Heart right ventricle (tissue), 16 donors: ENCODE results near the gene CNTN4. TPM values are rescaled to one million over a fixed set of nuclear protein-coding genes. Genes with fewer than 3 reads are reported as not detected.

Experiments used
- ATAC-seq, 8 donors: fragments of 200-7000 bp; cut with Tn5 transposase; one replicate each; pipeline ENCODE4 v1.9.1; 2020; ENCODE audit warnings: mild to moderate bottlenecking in 8 of 8, moderate library complexity in 8 of 8, moderate number of reproducible peaks in 1 of 8
- DNase-seq, 2 donors: peaks; one replicate each; pipeline ENCODE4 v3.0.0-alpha.2; 2020
- H3K27ac ChIP-seq, 10 donors: fragments of 200-600 bp; sonication (generic) in 2 of 10; one replicate each; pipeline versions ENCODE4 v1.5.0 to v1.8.0; 2020 to 2022; ENCODE audit warnings: mild to moderate bottlenecking in 3 of 10
- H3K27me3 ChIP-seq, 7 donors: fragments of 200-600 bp; one replicate each; pipeline ENCODE4 v1.8.0; 2021 to 2022; ENCODE audit warnings: mild to moderate bottlenecking in 2 of 7
- H3K36me3 ChIP-seq, 9 donors: fragments of 200-600 bp; sonication (generic) in 1 of 9; one replicate each; pipeline versions ENCODE4 v1.5.0 to v1.8.0; 2020 to 2022; ENCODE audit warnings: mild to moderate bottlenecking in 2 of 9
- H3K4me1 ChIP-seq, 9 donors: fragments of 200-600 bp; sonication (generic) in 1 of 9; one replicate each; pipeline versions ENCODE4 v1.5.0 to v1.8.0; 2020 to 2022; ENCODE audit warnings: mild to moderate bottlenecking in 4 of 9
- H3K4me3 ChIP-seq, 10 donors: fragments of 200-600 bp; sonication (generic) in 2 of 10; one replicate each; pipeline versions ENCODE4 v1.5.0 to v1.8.0; 2020 to 2022; ENCODE audit warnings: mild to moderate bottlenecking in 7 of 10, moderate library complexity in 2 of 10
- H3K9me3 ChIP-seq, 11 donors: fragments of 200-600 bp in 10 of 11; sonication (generic) in 2 of 11; one replicate each; pipeline versions ENCODE4 v1.5.0 to v1.8.0; 2013 to 2022; ENCODE audit warnings: mild to moderate bottlenecking in 2 of 11, control low read depth in 1 of 11, moderate library complexity in 1 of 11
- CTCF ChIP-seq, 9 donors: fragments of 200-600 bp; sonication (generic) in 2 of 9; IDR thresholded peaks; one replicate each; pipeline versions ENCODE4 v1.5.0 to v1.8.0; 2021 to 2022; ENCODE audit warnings: antibody characterized with exemption in 9 of 9, mild to moderate bottlenecking in 5 of 9, moderate library complexity in 1 of 9
- WGBS, 2 donors: extraction: QIAGEN DNeasy Blood & Tissue Kit; methylation state at CpG; one replicate each; pipeline ENCODE4 v1.1.7; 2013; ENCODE audit warnings: inconsistent platforms in 1 of 2; 5-methylcytosine and 5-hydroxymethylcytosine counted together
- intact Hi-C, 10 donors: fragments of 100-400 bp; cut with DNase I; formaldehyde crosslinking; loops; one replicate each; pipeline versions ENCODE4 v1.11.1 to v1.14.2; 2022
- polyA plus RNA-seq, 2 donors: library from polyadenylated mRNA; stranded (reverse); fragments of 200-250 nt; gene quantifications; one replicate each; pipeline ENCODE4 v1.2.3, GENCODE V29; 2013
- total RNA-seq, 10 donors: library from RNA; stranded (reverse); fragmentation: NEBNext Ultra II Directional in 3 of 10; extraction: Animal tissue kit (Norgen Biotek cat#: 25700) in 3 of 10; gene quantifications; one replicate each; pipeline versions ENCODE4 v1.2.1 to v1.2.4, GENCODE V29; 2021 to 2023
- donor health status: Arrhythmogenic right ventricular cardiomyopathy.
- donor health status: ischemic (EF 13 %, LVEDD 7.1; RV severe dilation, severe dysfunction).
- donor health status: healthy with polysubstance abuse.
- donor health status: DM: no; HTN: yes; CAD: no.
- donor health status: DM: no; HTN: no; CAD: no.
- donor health status: ischemic (EF 25% LVEDD 6.9; RV normal size, moderate dysfunction).
- donor health status: ischemic (EF 25% LVEDD 5.7; RV mildly dilated, moderate dysfunction).
- donor health status: healthy.
- donor health status: DM: yes; HTN: yes; CAD: no.
- donor health status: Ischemic cardiomyopathy.
- donor health status: ischemic (EF 35%, LVEDD 5.7; RV mildly dilated, moderate dysfunction).
- donor health status: nonischemic (EF 11% LVEDD 7.7; RV severe dilation, severe dysfunction).
- donor health status: DM: yes; HTN: yes; CAD: no.
- donor health status: PGD.
- donor health status: ischemic (EF 29% LVEDD 5.4; RV normal size, mild dysfunction).
- donor health status: nonischemic (EF 23%, LVEDD 6.1; RV moderate dilation, normal function).

Gene CNTN4
- total and polyA plus RNA-seq, 12 donors: 0.48 to 4.7 (median 2.5) TPM

GRCh38 chr3:2476996-2477395 lies 378.3 kb downstream of the CNTN4 start:
- ATAC-seq (no peak), DNase-seq (no peak)
- H3K4me1 ChIP-seq: no peaks in the 10 kb centered on the region
- H3K27ac ChIP-seq: no peak overlapping the region
- TF ChIP-seq CTCF (IDR thresholded peaks at IDR 0.05): no peak
- no peaks in the 10 kb centered on the region for H3K36me3 ChIP-seq
- intact Hi-C loops: no loop called here
- peaks cover 0 to 14% (median 0%) of the 10 kb centered on the region in 11 donors for H3K9me3 ChIP-seq
- no peak overlapping the region for H3K4me3 ChIP-seq
- H3K27me3 ChIP-seq: no peaks in the 10 kb centered on the region

- H3K27me3 ChIP-seq: no peaks in the 10 kb centered on the region
- WGBS, 2 donors: 84 to 89% methylated on average over 5 of the region's 5 CpGs
- intact Hi-C loops: no loop called here
- H3K9me3 ChIP-seq: peaks cover 0 to 14% (median 0%) of the 10 kb centered on the region in 11 donors
- no peaks in the 10 kb centered on the region for H3K4me1 ChIP-seq
- H3K36me3 ChIP-seq: no peaks in the 10 kb centered on the region
- DNase-seq: no peak
- no peak overlapping the region for H3K27ac ChIP-seq
- no peak for ATAC-seq
- no peak for TF ChIP-seq CTCF (IDR thresholded peaks at IDR 0.05)
- no peak overlapping the region for H3K4me3 ChIP-seq
These were observed 379.0 kb downstream of the CNTN4 start for GRCh38 chr3:2477620-2478019.

GRCh38 chr3:2484162-2485026 lies 385.7 kb downstream of the CNTN4 start:
- intact Hi-C loops: no loop called here
- peak in 7 of 8 donors; percentile 58 to 97 (median 82) for ATAC-seq
- H3K27ac ChIP-seq: peak overlapping the region in 5 of 10 donors; percentile 68 to 89 (median 72)

GRCh38 chr3:2485027-2485375 lies 386.3 kb downstream of the CNTN4 start:
- DNase-seq: no peak
- H3K27me3 ChIP-seq: no peaks in the 10 kb centered on the region
- ATAC-seq: peak in 1 of 8 donors; percentile 61
- 96 to 98% methylated on average over 20 to 21 of the region's 21 CpGs for WGBS, 2 donors
- intact Hi-C loops: no loop called here
- peaks cover 0 to 8% (median 0%) of the 10 kb centered on the region in 9 donors for H3K4me1 ChIP-seq
- TF ChIP-seq CTCF (IDR thresholded peaks at IDR 0.05): no peak
- no peaks in the 10 kb centered on the region for H3K36me3 ChIP-seq
- H3K9me3 ChIP-seq: peaks cover 0 to 22% (median 0%) of the 10 kb centered on the region in 11 donors
- peak overlapping the region in 5 of 10 donors; percentile 68 to 89 (median 72) for H3K27ac ChIP-seq
- no peak overlapping the region for H3K4me3 ChIP-seq

More at GRCh38 chr3:2484162-2485026, 385.7 kb downstream of the CNTN4 start:
- Histone ChIP-seq H3K36me3 (no peaks in the 10 kb centered on the region), H3K4me1 (peaks cover 0 to 8% (median 0%) of the 10 kb centered on the region in 9 donors), H3K4me3 (no peak overlapping the region), H3K27me3 (no peaks in the 10 kb centered on the region), H3K9me3 (peaks cover 0 to 24% (median 0%) of the 10 kb centered on the region in 11 donors)
- 83 to 86% methylated on average over 21 of the region's 21 CpGs for WGBS, 2 donors
- no peak for DNase-seq
- no peak for TF ChIP-seq CTCF (IDR thresholded peaks at IDR 0.05)
